ENCODE results near the gene RPL18.

RPL18 gene

GRCh38 chr19:48614436-48615230 lies 4.3 kb downstream of the RPL18 start, which contains the start of gene FAM83E:
TSS of gene FAM83E (minus strand) at chr19:48615076. CDS start at chr19:48613372, 1,704 bp downstream.
- DNase-seq (ENCODE audit: low read depth): no peak

GRCh38 chr19:48613852-48614435 lies 5.0 kb downstream of the RPL18 start:
- DNase-seq (ENCODE audit: low read depth): no peak

GRCh38 chr19:48613024-48613851 lies 5.7 kb downstream of the RPL18 start:
- DNase-seq (ENCODE audit: low read depth): no peak

- DNase-seq (ENCODE audit: low read depth): no peak
Observed at GRCh38 chr19:48611872-48612271, 7.1 kb downstream of the RPL18 start.

- no peak for DNase-seq (ENCODE audit: low read depth)
Observed at GRCh38 chr19:48609571-48610108, 9.3 kb downstream of the RPL18 start.

GRCh38 chr19:48608798-48609263 lies 10.1 kb downstream of the RPL18 start:
- DNase-seq (ENCODE audit: low read depth): peak; percentile 62

- no peak for DNase-seq (ENCODE audit: low read depth)
Observed at GRCh38 chr19:48607359-48607755, 11.6 kb downstream of the RPL18 start.

GRCh38 chr19:48606463-48607358 lies 12.3 kb downstream of the RPL18 start, which contains the start of gene SPACA4:
TSS of gene SPACA4 (plus strand) at chr19:48606742. CDS start at chr19:48606979, 237 bp downstream.
- no peak for DNase-seq (ENCODE audit: low read depth)

GRCh38 chr19:48603850-48604249 lies 15.1 kb downstream of the RPL18 start:
- DNase-seq (ENCODE audit: low read depth): no peak

- DNase-seq (ENCODE audit: low read depth): no peak
Observed at GRCh38 chr19:48603449-48603848, 15.5 kb downstream of the RPL18 start.

- no peak for DNase-seq (ENCODE audit: low read depth)
Observed at GRCh38 chr19:48603001-48603400, 16.0 kb downstream of the RPL18 start.

- DNase-seq (ENCODE audit: low read depth): no peak
Observed at GRCh38 chr19:48600679-48601417, 18.1 kb downstream of the RPL18 start.

GRCh38 chr19:48598996-48599700 lies 19.8 kb downstream of the RPL18 start:
- no peak for DNase-seq (ENCODE audit: low read depth)

GRCh38 chr19:48596679-48597465 lies 22.1 kb downstream of the RPL18 start:
- no peak for DNase-seq (ENCODE audit: low read depth)

- DNase-seq (ENCODE audit: low read depth): no peak
Observed at GRCh38 chr19:48596237-48596636, 22.7 kb downstream of the RPL18 start.

GRCh38 chr19:48595833-48596232 lies 23.1 kb downstream of the RPL18 start:
- no peak for DNase-seq (ENCODE audit: low read depth)

- no peak for DNase-seq (ENCODE audit: low read depth)
Observed at GRCh38 chr19:48595171-48595570, 23.8 kb downstream of the RPL18 start.

- DNase-seq (ENCODE audit: low read depth): peak; percentile 28
Observed at GRCh38 chr19:48591021-48591420, 28.0 kb downstream of the RPL18 start.

Measured in EH (cell line).